ENCODE data around the gene TBX5. TPM values are rescaled to one million over a fixed set of nuclear protein-coding genes. Genes with fewer than 3 reads are reported as not detected.
A peak's percentile ranks its signal among the peaks of the same experiment; 100 is the strongest.

The TBX5 gene
- total RNA-seq, 6 experiments from 2014 or later, result not detected

GRCh38 chr12:114444422-114445279 is 38.7 kb upstream of the TBX5 start:
- ATAC-seq (no peak), DNase-seq (no peak)
- Histone ChIP-seq H3K4me3 (no peak overlapping the region), H3K9me3 (no peaks in the 10 kb centered on the region), H3K27ac (no peak overlapping the region), H3K4me1 (no peaks in the 10 kb centered on the region), H3K27me3 (peaks cover 0 to 47% of the 10 kb centered on the region in 2 donors), H3K36me3 (no peaks in the 10 kb centered on the region)
- WGBS (ENCODE audit: insufficient coverage, low coverage, low lambda C conversion rate, missing lambda C conversion rate), result 3% methylated on average over 38 of the region's 44 CpGs
- intact Hi-C loops (cut with DNase I), result no loop called here
- no peak for TF ChIP-seq CTCF (IDR thresholded peaks at IDR 0.05)
- no peak for TF ChIP-seq POLR2A (IDR thresholded peaks at IDR 0.05)

- WGBS (ENCODE audit: insufficient coverage, low coverage, low lambda C conversion rate, missing lambda C conversion rate), result under 1% methylated on average over 26 of the region's 53 CpGs
- TF ChIP-seq CTCF (IDR thresholded peaks at IDR 0.05) (no peak), POLR2A (IDR thresholded peaks at IDR 0.05) (no peak)
- Histone ChIP-seq H3K36me3 (no peaks in the 10 kb centered on the region), H3K27me3 (peaks cover 0 to 54% of the 10 kb centered on the region in 2 donors), H3K4me1 (no peaks in the 10 kb centered on the region), H3K4me3 (no peak overlapping the region), H3K27ac (no peak overlapping the region), H3K9me3 (no peaks in the 10 kb centered on the region)
- intact Hi-C loops (cut with DNase I), result no loop called here
- ATAC-seq, result peak in 2 of 4 donors; percentile 54 to 65
- peak in 1 of 3 donors; percentile 43 for DNase-seq
Measured at GRCh38 chr12:114443607-114444421, 37.9 kb upstream of the TBX5 start.

GRCh38 chr12:114442578-114442977 is 36.6 kb upstream of the TBX5 start:
- H3K27me3 ChIP-seq, result peaks cover 0 to 49% of the 10 kb centered on the region in 2 donors
- ATAC-seq, result no peak

GRCh38 chr12:114441545-114441944 is 35.6 kb upstream of the TBX5 start:
- H3K4me1 ChIP-seq, result no peaks in the 10 kb centered on the region
- intact Hi-C loops (cut with DNase I), result no loop called here
- no peak overlapping the region for H3K4me3 ChIP-seq
- no peaks in the 10 kb centered on the region for H3K9me3 ChIP-seq
- peaks cover 0 to 41% of the 10 kb centered on the region in 2 donors for H3K27me3 ChIP-seq
- no peak for TF ChIP-seq CTCF (IDR thresholded peaks at IDR 0.05)
- TF ChIP-seq POLR2A (IDR thresholded peaks at IDR 0.05), result no peak
- H3K36me3 ChIP-seq, result no peaks in the 10 kb centered on the region
- WGBS (ENCODE audit: insufficient coverage, low coverage, low lambda C conversion rate, missing lambda C conversion rate), result 3% methylated on average over 6 of the region's 6 CpGs
- no peak for ATAC-seq
- H3K27ac ChIP-seq, result no peak overlapping the region
- DNase-seq, result no peak

More at GRCh38 chr12:114442578-114442977, 36.6 kb upstream of the TBX5 start:
- Histone ChIP-seq H3K27ac (no peak overlapping the region), H3K4me3 (no peak overlapping the region), H3K9me3 (no peaks in the 10 kb centered on the region), H3K4me1 (no peaks in the 10 kb centered on the region), H3K36me3 (no peaks in the 10 kb centered on the region)
- no peak for TF ChIP-seq POLR2A (IDR thresholded peaks at IDR 0.05)
- no peak for TF ChIP-seq CTCF (IDR thresholded peaks at IDR 0.05)
- intact Hi-C loops (cut with DNase I), result no loop called here
- no peak for DNase-seq
- WGBS (ENCODE audit: insufficient coverage, low coverage, low lambda C conversion rate, missing lambda C conversion rate), result 0% methylated on average over 1 of the region's 1 CpG

Data from right lobe of liver (tissue), 6 donors.